SK-N-SH treated with all-trans-retinoic acid at 6 μM for 48 hours (cell line): Measurements from ENCODE around the gene ZNF518A.
"Not testable (repeated sequence)": the region's sequence is repeated elsewhere in the genome, so short reads cannot be mapped to it uniquely, and the experiment has no call there.

ENCODE experiments used
- ATAC-seq: fragments of 200-7000 bp; cut with Tn5 transposase; 3 replicates; pipeline ENCODE4 v1.9.1; 2020; ENCODE audit warnings: mild to moderate bottlenecking, moderate library complexity
- ARNTL ChIP-seq: fragments of 450-650 bp; formaldehyde crosslinking; IDR thresholded peaks from 2 replicates; pipeline ENCODE4 v1.5.0; 2020; ENCODE audit warnings: low read depth, mild to moderate bottlenecking, moderate library complexity, borderline replicate concordance
- BACH2 ChIP-seq: fragments of 250-450 bp; sonication (Bioruptor Pico); IDR thresholded peaks from 2 replicates; pipeline ENCODE4 v1.9.0; 2021; ENCODE audit warnings: mild to moderate bottlenecking, borderline replicate concordance
- CREB5 ChIP-seq: fragments of 250-450 bp; sonication (Bioruptor Pico); IDR thresholded peaks from 2 replicates; pipeline ENCODE4 v1.5.1; 2020; ENCODE audit warnings: low read depth, mild to moderate bottlenecking, moderate library complexity
- CSDC2 ChIP-seq: fragments of 250-450 bp; sonication (Bioruptor Pico); IDR thresholded peaks from 2 replicates; pipeline ENCODE4 v1.5.0; 2020; ENCODE audit warnings: mild to moderate bottlenecking, moderate library complexity
- CSRNP3 ChIP-seq: fragments of 250-450 bp; sonication (Bioruptor Pico); IDR thresholded peaks from 2 replicates; pipeline ENCODE4 v1.5.1; 2021; ENCODE audit warnings: mild to moderate bottlenecking, moderate library complexity
- ESRRG ChIP-seq: fragments of 250-450 bp; sonication (Bioruptor Pico); IDR thresholded peaks from 2 replicates; pipeline ENCODE4 v1.6.1; 2021; ENCODE audit warnings: mild to moderate bottlenecking
- GLIS3 ChIP-seq: fragments of 250-450 bp; sonication (Bioruptor Pico); IDR thresholded peaks from 2 replicates; pipeline ENCODE4 v1.5.0; 2020; ENCODE audit warnings: mild to moderate bottlenecking, moderate library complexity
- OSR1 ChIP-seq: fragments of 250-450 bp; sonication (Bioruptor Pico); IDR thresholded peaks from 2 replicates; pipeline ENCODE4 v1.8.0; 2022; ENCODE audit warnings: moderate library complexity, mild to moderate bottlenecking, inconsistent platforms
- PATZ1 ChIP-seq: fragments of 250-450 bp; sonication (Bioruptor Pico); IDR thresholded peaks from 2 replicates; pipeline ENCODE4 v1.8.0; 2020; ENCODE audit warnings: mild to moderate bottlenecking, moderate library complexity, borderline replicate concordance
- PPARA ChIP-seq: fragments of 250-450 bp; sonication (Bioruptor Pico); IDR thresholded peaks from 2 replicates; pipeline ENCODE4 v1.5.0; 2020; ENCODE audit warnings: mild to moderate bottlenecking, borderline replicate concordance
- RARB ChIP-seq: fragments of 250-450 bp; sonication (Bioruptor Pico); IDR thresholded peaks from 2 replicates; pipeline ENCODE4 v1.8.0; 2021; ENCODE audit warnings: mild to moderate bottlenecking, moderate library complexity
- SNAI2 ChIP-seq: fragments of 250-450 bp; sonication (Bioruptor Pico); IDR thresholded peaks from 2 replicates; pipeline ENCODE4 v1.5.0; 2020; ENCODE audit warnings: mild to moderate bottlenecking, moderate library complexity
- TCF4 ChIP-seq: fragments of 250-450 bp; sonication (Bioruptor Pico); IDR thresholded peaks from 2 replicates; pipeline ENCODE4 v1.8.0; 2021; ENCODE audit warnings: mild to moderate bottlenecking, moderate library complexity, borderline replicate concordance
- TOX ChIP-seq: fragments of 250-450 bp; sonication (Bioruptor Pico); IDR thresholded peaks from 2 replicates; pipeline ENCODE4 v1.8.0; 2021; ENCODE audit warnings: mild to moderate bottlenecking, moderate library complexity, borderline replicate concordance
- TSHZ2 ChIP-seq: fragments of 250-450 bp; sonication (Bioruptor Pico); IDR thresholded peaks from 2 replicates; pipeline ENCODE4 v1.5.0; 2020; ENCODE audit warnings: mild to moderate bottlenecking, moderate library complexity
- ZFP30 ChIP-seq: fragments of 450-650 bp; formaldehyde crosslinking; IDR thresholded peaks from 2 replicates; pipeline ENCODE4 v1.5.0; 2022; ENCODE audit warnings: mild to moderate bottlenecking, moderate library complexity
- ZNF565 ChIP-seq: fragments of 450-650 bp; formaldehyde crosslinking; conservative IDR thresholded peaks from 2 replicates; pipeline ENCODE4 v1.5.0; 2020; ENCODE audit warnings: low read depth, mild to moderate bottlenecking, moderate library complexity
- ZNF8 ChIP-seq: fragments of 450-650 bp; formaldehyde crosslinking; IDR thresholded peaks from 2 replicates; pipeline ENCODE4 v1.5.0; 2020; ENCODE audit warnings: mild to moderate bottlenecking, moderate library complexity

The ZNF518A gene

GRCh38 chr10:96188421-96188820, 58.3 kb downstream of the ZNF518A start:
- TF ChIP-seq GLIS3 (CRISPR knock-in tag) (no peak), CREB5 (CRISPR knock-in tag) (no peak), PATZ1 (CRISPR knock-in tag) (no peak), PPARA (CRISPR knock-in tag) (no peak), ARNTL (CRISPR knock-in tag) (no peak), CSRNP3 (CRISPR knock-in tag) (no peak), ZFP30 (no peak), TOX (no peak), ZNF565 (CRISPR knock-in tag) (no peak)
- no peak for ATAC-seq

GRCh38 chr10:96188916-96189315, 58.8 kb downstream of the ZNF518A start:
- ATAC-seq, result no peak
- TF ChIP-seq CSRNP3 (CRISPR knock-in tag) (no peak), TSHZ2 (CRISPR knock-in tag) (no peak), OSR1 (CRISPR knock-in tag) (no peak), RARB (CRISPR knock-in tag) (no peak), ESRRG (CRISPR knock-in tag) (no peak), PATZ1 (CRISPR knock-in tag) (no peak), BACH2 (no peak), ARNTL (CRISPR knock-in tag) (no peak), TCF4 (CRISPR knock-in tag) (no peak), ZNF565 (CRISPR knock-in tag) (no peak), CSDC2 (no peak)

DNA sequence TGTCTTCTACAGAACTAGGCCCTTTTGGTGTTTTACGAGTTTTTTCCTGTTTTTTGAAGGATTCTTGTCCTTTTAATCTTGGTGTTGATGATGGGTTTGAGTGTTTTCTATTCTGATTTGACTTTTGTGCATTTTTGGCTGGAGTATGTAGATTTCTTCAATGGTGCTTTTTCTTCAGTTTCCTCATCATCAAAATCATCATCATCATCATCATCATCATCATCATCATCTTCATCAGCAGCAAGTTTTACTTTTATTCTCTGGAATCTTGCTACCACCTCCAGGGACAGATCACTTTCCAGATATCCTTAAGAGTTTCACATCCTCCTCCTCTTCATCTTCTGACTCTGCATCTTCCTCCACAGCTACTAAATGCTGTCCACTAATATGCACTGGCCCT, 59.4 kb downstream of the ZNF518A start:
- not testable (repeated sequence) for ATAC-seq

- no peak for ATAC-seq
- TF ChIP-seq PPARA (CRISPR knock-in tag) (no peak), CREB5 (CRISPR knock-in tag) (no peak), TOX (no peak), ZNF565 (CRISPR knock-in tag) (no peak), SNAI2 (no peak), ZNF8 (CRISPR knock-in tag) (no peak), ESRRG (CRISPR knock-in tag) (no peak), TSHZ2 (CRISPR knock-in tag) (no peak)
- TF ChIP-seq, all 23 proteins: peak for 0
Measured at GRCh38 chr10:96201525-96201924, 71.4 kb downstream of the ZNF518A start.
